Measurements from ENCODE around the gene PTER.

GRCh38 chr10:16483241-16483917 lies 46.6 kb downstream of the PTER start:
- TF ChIP-seq POLR2A (IDR thresholded peaks at IDR 0.05; ENCODE audit: low read length) (no peak), GATA1 (IDR thresholded peaks at IDR 0.05; ENCODE audit: low read depth, low read length) (no peak)

Data from erythroblast (primary cell).